Cardiac fibroblast (primary cell): ENCODE results near the gene ARHGAP29.

ENCODE experiments used
- DNase-seq, 2 donors: peaks; one replicate each; pipeline versions ENCODE4 v3.0.0 to v3.0.0-alpha.2; 2010; ENCODE audit warnings: low read depth in 2 of 2
- H3K4me3 ChIP-seq, 2 donors: replicated peaks in 1 of 2; 1 replicate in 1 of 2; 2 replicates in 1 of 2; pipeline ENCODE4 v1.5.1; 2011; ENCODE audit warnings: low read depth in 2 of 2, low read length in 2 of 2, mild to moderate bottlenecking in 2 of 2, moderate library complexity in 1 of 2
- TF ChIP-seq, protein P1 (sequence below): IDR thresholded peaks from one replicate; pipeline ENCODE4 v1.5.1; 2011; ENCODE audit warnings: low read depth, mild to moderate bottlenecking, low read length, inconsistent platforms

Gene ARHGAP29

GRCh38 chr1:94275083-94275482, 37.7 kb upstream of the ARHGAP29 start:
- DNase-seq: peak; percentile 37 to 46
- TF ChIP-seq, protein P1, sequence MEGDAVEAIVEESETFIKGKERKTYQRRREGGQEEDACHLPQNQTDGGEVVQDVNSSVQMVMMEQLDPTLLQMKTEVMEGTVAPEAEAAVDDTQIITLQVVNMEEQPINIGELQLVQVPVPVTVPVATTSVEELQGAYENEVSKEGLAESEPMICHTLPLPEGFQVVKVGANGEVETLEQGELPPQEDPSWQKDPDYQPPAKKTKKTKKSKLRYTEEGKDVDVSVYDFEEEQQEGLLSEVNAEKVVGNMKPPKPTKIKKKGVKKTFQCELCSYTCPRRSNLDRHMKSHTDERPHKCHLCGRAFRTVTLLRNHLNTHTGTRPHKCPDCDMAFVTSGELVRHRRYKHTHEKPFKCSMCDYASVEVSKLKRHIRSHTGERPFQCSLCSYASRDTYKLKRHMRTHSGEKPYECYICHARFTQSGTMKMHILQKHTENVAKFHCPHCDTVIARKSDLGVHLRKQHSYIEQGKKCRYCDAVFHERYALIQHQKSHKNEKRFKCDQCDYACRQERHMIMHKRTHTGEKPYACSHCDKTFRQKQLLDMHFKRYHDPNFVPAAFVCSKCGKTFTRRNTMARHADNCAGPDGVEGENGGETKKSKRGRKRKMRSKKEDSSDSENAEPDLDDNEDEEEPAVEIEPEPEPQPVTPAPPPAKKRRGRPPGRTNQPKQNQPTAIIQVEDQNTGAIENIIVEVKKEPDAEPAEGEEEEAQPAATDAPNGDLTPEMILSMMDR: no peak

GRCh38 chr1:94274561-94274960, 37.2 kb upstream of the ARHGAP29 start:
- no peak overlapping the region for H3K4me3 ChIP-seq
- DNase-seq: no peak
- TF ChIP-seq, protein P1: no peak

More at GRCh38 chr1:94275083-94275482, 37.7 kb upstream of the ARHGAP29 start:
- no peak overlapping the region for H3K4me3 ChIP-seq

GRCh38 chr1:94273111-94273510, 35.7 kb upstream of the ARHGAP29 start:
- peak in 1 of 2 donors; percentile 39 for DNase-seq
- no peak overlapping the region for H3K4me3 ChIP-seq
- TF ChIP-seq, protein P1: no peak

- no peak overlapping the region for H3K4me3 ChIP-seq
- DNase-seq: no peak
- TF ChIP-seq, protein P1: no peak
These were observed 35.0 kb upstream of the ARHGAP29 start for GRCh38 chr1:94272388-94272787.

DNA sequence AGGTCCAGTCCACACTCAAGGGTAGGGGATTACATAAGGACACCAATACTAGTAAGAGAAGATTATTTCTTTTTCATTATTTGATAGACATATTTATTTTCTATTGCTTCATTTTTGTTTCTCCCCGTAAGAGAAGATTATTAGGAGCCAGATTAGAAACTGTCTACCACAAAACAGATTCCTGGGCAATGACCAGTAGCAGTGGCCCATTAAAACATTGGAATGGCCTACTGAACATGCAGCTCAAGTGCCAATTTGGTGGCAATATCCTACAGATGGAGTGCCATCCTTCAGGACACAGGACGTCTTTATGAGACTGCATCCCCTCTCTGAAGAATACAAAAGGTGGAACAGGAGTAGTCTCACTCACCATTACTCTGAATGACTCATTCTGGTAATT, 34.0 kb upstream of the ARHGAP29 start:
- H3K4me3 ChIP-seq: no peak overlapping the region
- TF ChIP-seq, protein P1: no peak
- DNase-seq: peak in 1 of 2 donors; percentile 49

DNA sequence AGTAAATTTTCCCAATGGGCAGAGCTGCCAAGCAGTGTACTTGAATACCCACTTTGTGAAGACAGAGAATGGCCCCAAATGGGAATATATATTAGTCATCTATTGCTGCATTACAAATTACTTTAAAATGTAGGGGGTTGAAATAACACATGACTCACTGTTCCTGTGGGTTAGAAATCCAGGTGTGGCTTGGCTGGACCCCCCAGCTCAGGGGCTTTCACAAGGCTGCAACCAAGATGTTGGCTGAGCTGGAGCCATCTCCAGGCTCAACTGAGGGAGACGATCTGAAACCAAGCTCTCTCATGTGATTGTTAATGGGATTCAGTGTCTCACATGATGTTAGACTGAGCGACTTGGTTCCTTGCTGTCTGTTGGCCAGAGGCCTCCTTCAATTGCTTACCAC, 33.4 kb upstream of the ARHGAP29 start:
- peak; percentile 58 to 96 for DNase-seq
- H3K4me3 ChIP-seq: no peak overlapping the region
- TF ChIP-seq, protein P1: no peak

DNA sequence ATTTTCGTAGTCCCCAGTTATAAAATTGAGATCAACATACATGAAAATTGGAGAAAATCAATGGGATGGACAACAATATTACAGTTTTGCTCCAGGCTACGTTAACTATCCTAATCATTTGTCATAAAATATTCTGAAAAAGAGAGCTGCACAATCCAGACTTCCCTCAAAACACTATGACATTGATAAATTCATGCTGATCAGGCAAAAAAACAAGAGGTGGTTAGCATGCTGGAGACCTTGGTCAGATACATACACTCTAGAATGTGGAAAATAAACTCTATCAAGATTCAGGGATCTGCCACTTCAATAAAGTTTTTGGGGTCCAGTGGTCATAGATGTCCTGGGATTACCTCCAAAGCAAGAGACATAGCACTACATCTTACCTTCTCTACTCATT, 32.5 kb upstream of the ARHGAP29 start:
- no peak for DNase-seq
- TF ChIP-seq, protein P1: no peak

More for the DNA sequence above, 32.5 kb upstream of the ARHGAP29 start:
- H3K4me3 ChIP-seq: no peak overlapping the region
